DND-41 (cell line): ENCODE data around the gene ALAS2.

ENCODE experiments used
- ATAC-seq: fragments of 200-7000 bp; cut with Tn5 transposase; 3 replicates; pipeline ENCODE4 v1.9.1; 2021; ENCODE audit warnings: low read depth; ENCODE audit not compliant: insufficient read depth
- DNase-seq: peaks from one replicate; pipeline ENCODE4 v3.0.0-alpha.2; 2020
- H2AFZ ChIP-seq: 2 replicates; pipeline ENCODE4 v1.6.0; 2012; ENCODE audit warnings: low read depth, low read length
- H3K27ac ChIP-seq: 2 replicates; pipeline ENCODE4 v1.5.1; 2012; ENCODE audit warnings: low read length, inconsistent platforms
- H3K27me3 ChIP-seq: fragments of 200-600 bp; sonication (generic); 2 replicates; pipeline ENCODE4 v1.6.0; 2012; ENCODE audit warnings: low read length, mild to moderate bottlenecking, inconsistent platforms; ENCODE audit not compliant: insufficient read depth, poor library complexity
- H3K36me3 ChIP-seq: 2 replicates; pipeline ENCODE4 v1.5.1; 2012; ENCODE audit warnings: low read length, inconsistent platforms; ENCODE audit not compliant: insufficient read depth
- H3K4me1 ChIP-seq: 2 replicates; pipeline ENCODE4 v1.5.1; 2012; ENCODE audit warnings: mild to moderate bottlenecking, low read length; ENCODE audit not compliant: insufficient read depth
- H3K4me2 ChIP-seq: 2 replicates; pipeline ENCODE4 v1.6.0; 2012; ENCODE audit warnings: mild to moderate bottlenecking, moderate library complexity, low read length, inconsistent platforms; ENCODE audit not compliant: insufficient read depth
- H3K4me3 ChIP-seq, 2 experiments: fragments of 200-600 bp in 1 of 2; shearing (Covaris generic) in 1 of 2; 2 replicates each; pipeline ENCODE4 v1.5.1; 2012 to 2016; ENCODE audit warnings: inconsistent platforms in 2 of 2, low read length in 2 of 2, mild to moderate bottlenecking in 2 of 2, low read depth in 1 of 2, moderate library complexity in 1 of 2
- H3K79me2 ChIP-seq: 2 replicates; pipeline ENCODE4 v1.6.0; 2012; ENCODE audit warnings: low read length, inconsistent platforms; ENCODE audit not compliant: insufficient read depth
- H3K9ac ChIP-seq: 2 replicates; pipeline ENCODE4 v1.6.0; 2012; ENCODE audit warnings: low read depth, mild to moderate bottlenecking, inconsistent platforms, low read length, moderate library complexity
- H3K9me3 ChIP-seq: 2 replicates; pipeline ENCODE4 v1.5.1; 2012; ENCODE audit warnings: low read length, moderate library complexity, mild to moderate bottlenecking, inconsistent platforms; ENCODE audit not compliant: insufficient read depth, severe bottlenecking
- H4K20me1 ChIP-seq: 2 replicates; pipeline ENCODE4 v1.6.0; 2012; ENCODE audit warnings: low read length; ENCODE audit not compliant: insufficient read depth
- EZH2 ChIP-seq: IDR thresholded peaks from 3 replicates; pipeline ENCODE4 v1.6.1; 2012; ENCODE audit warnings: borderline replicate concordance, low read depth, mild to moderate bottlenecking, moderate library complexity, low read length, inconsistent platforms; ENCODE audit not compliant: severe bottlenecking
- TF ChIP-seq, protein P1 (sequence below): IDR thresholded peaks from 2 replicates; pipeline ENCODE4 v1.5.1; 2012; ENCODE audit warnings: borderline replicate concordance, low read length, moderate library complexity, mild to moderate bottlenecking; ENCODE audit not compliant: poor library complexity, severe bottlenecking; ENCODE audit errors: extremely low read depth

Gene ALAS2

DNA sequence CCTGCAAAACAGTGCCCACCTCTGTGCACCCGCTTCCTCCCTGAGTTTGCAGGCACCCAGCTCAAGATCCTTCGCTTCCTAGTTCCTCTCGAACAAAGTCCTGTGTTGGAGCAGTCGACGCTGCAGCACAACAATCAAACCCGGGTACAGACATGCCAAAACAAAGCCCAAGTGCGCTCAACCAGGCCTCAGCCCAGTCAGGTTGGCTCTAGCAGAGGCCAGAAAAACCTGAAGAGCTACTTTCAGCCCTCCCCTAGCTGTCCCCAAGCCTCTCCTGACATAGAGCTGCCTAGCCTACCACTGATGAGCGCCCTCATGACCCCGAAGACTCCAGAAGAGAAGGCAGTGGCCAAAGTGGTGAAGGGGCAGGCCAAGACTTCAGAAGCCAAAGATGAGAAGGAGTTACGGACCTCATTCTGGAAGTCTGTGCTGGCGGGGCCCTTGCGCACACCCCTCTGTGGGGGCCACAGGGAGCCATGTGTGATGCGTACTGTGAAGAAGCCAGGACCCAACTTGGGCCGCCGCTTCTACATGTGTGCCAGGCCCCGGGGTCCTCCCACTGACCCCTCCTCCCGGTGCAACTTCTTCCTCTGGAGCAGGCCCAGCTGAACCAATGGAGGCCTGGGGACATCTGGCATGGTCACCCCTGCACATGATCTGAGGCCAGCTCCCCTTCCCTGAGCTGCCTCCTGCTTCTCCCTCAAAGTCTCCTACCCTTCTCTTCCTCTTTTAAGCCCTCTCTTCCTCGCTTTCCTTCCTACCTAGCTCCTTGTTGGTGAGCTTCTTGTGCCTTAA, 23.8 kb downstream of the ALAS2 start:
- peaks cover 4% of the 10 kb centered on the region for H3K4me1 ChIP-seq
- H3K9ac ChIP-seq: no peak overlapping the region
- H3K79me2 ChIP-seq: 0 out of 2 replicates have a peak, but pooled peaks cover 4% of the 10 kb centered on the region
- peaks cover 46% of the 10 kb centered on the region for H3K36me3 ChIP-seq
- no peaks in the 10 kb centered on the region for H3K9me3 ChIP-seq
- no peaks in the 10 kb centered on the region for H4K20me1 ChIP-seq
- no peak overlapping the region for H3K4me2 ChIP-seq
- no peak overlapping the region for H3K27ac ChIP-seq
- DNase-seq (no peak), ATAC-seq (no peak)
- H3K4me3 ChIP-seq: no peak overlapping the region
- no peak for TF ChIP-seq EZH2
- TF ChIP-seq, protein P1, sequence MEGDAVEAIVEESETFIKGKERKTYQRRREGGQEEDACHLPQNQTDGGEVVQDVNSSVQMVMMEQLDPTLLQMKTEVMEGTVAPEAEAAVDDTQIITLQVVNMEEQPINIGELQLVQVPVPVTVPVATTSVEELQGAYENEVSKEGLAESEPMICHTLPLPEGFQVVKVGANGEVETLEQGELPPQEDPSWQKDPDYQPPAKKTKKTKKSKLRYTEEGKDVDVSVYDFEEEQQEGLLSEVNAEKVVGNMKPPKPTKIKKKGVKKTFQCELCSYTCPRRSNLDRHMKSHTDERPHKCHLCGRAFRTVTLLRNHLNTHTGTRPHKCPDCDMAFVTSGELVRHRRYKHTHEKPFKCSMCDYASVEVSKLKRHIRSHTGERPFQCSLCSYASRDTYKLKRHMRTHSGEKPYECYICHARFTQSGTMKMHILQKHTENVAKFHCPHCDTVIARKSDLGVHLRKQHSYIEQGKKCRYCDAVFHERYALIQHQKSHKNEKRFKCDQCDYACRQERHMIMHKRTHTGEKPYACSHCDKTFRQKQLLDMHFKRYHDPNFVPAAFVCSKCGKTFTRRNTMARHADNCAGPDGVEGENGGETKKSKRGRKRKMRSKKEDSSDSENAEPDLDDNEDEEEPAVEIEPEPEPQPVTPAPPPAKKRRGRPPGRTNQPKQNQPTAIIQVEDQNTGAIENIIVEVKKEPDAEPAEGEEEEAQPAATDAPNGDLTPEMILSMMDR: no peak
- no peaks in the 10 kb centered on the region for H3K27me3 ChIP-seq
- no peak overlapping the region for H2AFZ ChIP-seq

DNA sequence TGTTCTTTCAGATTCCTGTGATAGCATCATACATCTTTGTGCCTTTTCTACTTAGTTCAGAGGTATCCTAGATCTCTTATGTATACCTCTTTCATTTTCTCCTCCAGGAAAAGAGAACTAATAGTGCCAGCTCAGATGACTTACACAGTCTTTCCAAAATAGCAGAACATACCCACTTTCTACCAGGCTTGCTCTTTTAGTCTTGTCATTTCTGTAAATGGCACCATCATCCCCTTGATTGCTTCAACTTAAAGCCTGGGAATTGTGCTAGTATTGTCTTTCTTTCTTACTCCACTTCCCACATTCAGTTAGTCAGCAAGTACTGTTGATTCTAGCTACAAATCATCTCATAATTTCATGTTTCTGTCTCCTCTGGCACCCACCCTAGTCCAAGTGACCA, 25.5 kb downstream of the ALAS2 start:
- DNase-seq (no peak), ATAC-seq (no peak)
- no peaks in the 10 kb centered on the region for H3K27me3 ChIP-seq
- H3K36me3 ChIP-seq: peaks cover 51% of the 10 kb centered on the region
- TF ChIP-seq, protein P1: no peak
- H3K79me2 ChIP-seq: peaks cover 19% of the 10 kb centered on the region
- H3K4me3 ChIP-seq: no peak overlapping the region
- no peaks in the 10 kb centered on the region for H4K20me1 ChIP-seq
- no peak overlapping the region for H2AFZ ChIP-seq
- H3K4me2 ChIP-seq: no peak overlapping the region
- H3K9ac ChIP-seq: no peak overlapping the region
- H3K27ac ChIP-seq: no peak overlapping the region
- H3K4me1 ChIP-seq: peaks cover 15% of the 10 kb centered on the region
- no peaks in the 10 kb centered on the region for H3K9me3 ChIP-seq

DNA sequence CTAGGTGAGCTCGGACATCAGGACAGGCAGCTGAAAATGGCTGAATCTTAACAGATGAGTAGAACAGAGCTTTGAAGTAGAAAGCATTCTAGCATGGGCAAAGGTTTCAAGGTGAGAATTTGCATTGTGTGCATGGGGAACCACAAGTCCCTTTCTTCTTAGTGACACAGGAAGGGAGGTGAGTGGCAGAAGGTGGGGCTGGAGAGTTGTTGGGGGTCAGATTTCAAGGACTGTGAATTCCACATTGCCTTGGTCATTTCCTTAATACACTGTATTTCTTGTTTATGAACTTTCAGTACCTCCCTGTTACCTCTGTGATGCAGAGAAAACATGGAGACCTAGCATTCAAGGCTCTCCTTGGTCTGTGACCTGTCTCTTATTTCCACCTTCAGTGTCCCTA, 26.5 kb downstream of the ALAS2 start:
- no peak overlapping the region for H2AFZ ChIP-seq
- ATAC-seq (no peak), DNase-seq (no peak)
- peaks cover 51% of the 10 kb centered on the region for H3K36me3 ChIP-seq
- no peak for TF ChIP-seq EZH2
- TF ChIP-seq, protein P1: no peak
- H3K27ac ChIP-seq: no peak overlapping the region
- H4K20me1 ChIP-seq: no peaks in the 10 kb centered on the region
- H3K27me3 ChIP-seq: no peaks in the 10 kb centered on the region
- H3K4me2 ChIP-seq: no peak overlapping the region
- H3K79me2 ChIP-seq: peaks cover 19% of the 10 kb centered on the region
- no peak overlapping the region for H3K4me3 ChIP-seq
- no peaks in the 10 kb centered on the region for H3K9me3 ChIP-seq
- H3K9ac ChIP-seq: no peak overlapping the region
- peaks cover 18% of the 10 kb centered on the region for H3K4me1 ChIP-seq
